PC-3 (cell line): ENCODE data around the gene EVL.

Experiments
- CTCF ChIP-seq: fragments of 300-600 bp; sonication (generic); conservative IDR thresholded peaks from 2 replicates; pipeline ENCODE4 v1.5.1; 2017; ENCODE audit warnings: antibody characterized with exemption, low read depth, mild to moderate bottlenecking, low read length
- EZH2 ChIP-seq: fragments of 300-600 bp; sonication (generic); IDR thresholded peaks from one replicate; pipeline ENCODE4 v1.6.1; 2017; ENCODE audit warnings: antibody characterized with exemption, mild to moderate bottlenecking, low read length; ENCODE audit not compliant: unreplicated experiment
- EZH2phosphoT487 ChIP-seq: fragments of 300-600 bp; sonication (generic); IDR thresholded peaks from 2 replicates; pipeline ENCODE4 v1.6.1; 2018; ENCODE audit warnings: mild to moderate bottlenecking, antibody characterized with exemption, low read length, borderline replicate concordance

DNA sequence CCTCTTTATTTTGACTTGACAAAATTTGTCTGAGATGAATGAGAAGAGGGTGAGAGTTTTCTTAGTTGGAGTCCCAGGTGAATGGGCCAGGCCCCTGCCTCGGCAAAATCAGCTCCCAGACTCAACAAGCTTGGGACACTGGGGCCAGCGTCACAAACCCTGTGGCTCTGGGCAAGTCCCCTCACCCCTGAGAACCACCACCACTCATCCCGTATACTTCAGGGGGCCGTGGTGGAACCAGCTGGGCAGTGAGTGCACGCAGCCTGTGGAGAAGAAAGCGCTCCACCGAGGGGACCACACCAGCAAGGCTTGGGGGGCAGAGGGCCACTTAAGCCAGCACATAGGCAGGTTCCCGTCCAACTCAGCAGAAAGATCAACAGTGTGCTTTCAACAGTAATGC is 54.0 kb downstream of the EVL start:
- TF ChIP-seq EZH2phosphoT487 (no peak), CTCF (no peak), EZH2 (no peak)
